Brain pericyte (primary cell): ENCODE results near the gene ELF2.
"Not testable (repeated sequence)": the region's sequence is repeated elsewhere in the genome, so short reads cannot be mapped to it uniquely, and the experiment has no call there.

Experiments
- DNase-seq: peaks from one replicate; pipeline ENCODE4 v3.0.0-alpha.2; 2012; ENCODE audit warnings: low read depth, low spot score

The ELF2 gene

GRCh38 chr4:139144911-139145551 lies 32.0 kb downstream of the ELF2 start:
- no peak for DNase-seq

DNA sequence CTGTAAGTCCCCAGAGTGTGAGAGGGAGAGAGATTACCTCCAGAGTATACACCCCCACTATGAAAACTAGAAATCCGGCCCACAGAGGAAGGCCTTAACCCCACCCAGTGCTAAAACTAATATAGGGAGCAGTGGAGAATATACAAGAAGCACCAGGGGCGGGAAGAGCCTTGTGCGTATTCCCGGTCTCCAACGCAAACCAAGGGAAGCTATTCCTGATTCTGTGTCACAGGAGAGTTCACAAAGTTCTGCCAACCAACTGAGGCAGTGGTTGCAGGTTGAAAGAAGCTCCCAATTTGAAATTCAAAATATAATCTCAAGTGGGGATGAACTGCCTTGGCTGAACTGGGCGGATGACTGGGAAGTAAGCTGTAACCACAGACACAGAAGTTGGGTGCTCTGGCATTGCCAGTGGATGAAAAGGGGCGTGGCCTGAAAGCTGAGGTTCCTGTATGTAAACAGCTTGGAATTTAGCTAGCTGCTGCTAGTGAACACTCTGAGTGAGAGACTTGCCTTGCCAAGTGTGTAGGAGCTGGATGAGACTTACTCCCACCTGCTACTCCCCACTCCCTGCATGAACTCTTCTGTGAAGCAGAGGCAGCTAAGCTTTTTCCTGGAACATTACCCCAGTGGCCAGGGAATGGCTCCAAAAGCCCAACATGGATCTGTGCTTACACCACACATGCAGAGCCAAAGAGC lies 32.7 kb downstream of the ELF2 start:
- DNase-seq = no peak

DNA sequence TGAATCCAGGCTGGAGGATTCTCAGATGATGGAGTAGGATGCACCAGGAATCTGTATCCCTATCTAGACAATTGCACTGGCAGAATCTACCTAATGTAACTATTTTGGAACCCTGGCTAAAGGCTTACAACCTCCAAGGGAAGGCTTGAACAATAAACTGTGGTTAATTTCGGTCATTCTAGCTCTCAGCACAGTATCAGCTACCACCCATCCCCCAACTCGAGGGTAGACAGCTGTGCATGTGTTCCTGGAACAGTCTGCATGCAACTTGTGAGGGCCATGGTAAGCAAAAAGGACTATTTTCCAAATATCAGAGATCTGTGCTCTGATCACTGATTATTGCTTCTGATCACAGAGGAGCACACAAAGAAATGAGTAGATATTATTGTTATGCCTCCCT lies 34.0 kb downstream of the ELF2 start:
- no peak for DNase-seq

- DNase-seq = no peak
These were observed 34.9 kb downstream of the ELF2 start for GRCh38 chr4:139142087-139142486.

GRCh38 chr4:139137763-139138162 lies 39.3 kb downstream of the ELF2 start:
- no peak for DNase-seq

- no peak for DNase-seq
These were observed 42.6 kb downstream of the ELF2 start for GRCh38 chr4:139134403-139134802.

- DNase-seq = no peak
These were observed 45.7 kb downstream of the ELF2 start for GRCh38 chr4:139131209-139131870.

DNA sequence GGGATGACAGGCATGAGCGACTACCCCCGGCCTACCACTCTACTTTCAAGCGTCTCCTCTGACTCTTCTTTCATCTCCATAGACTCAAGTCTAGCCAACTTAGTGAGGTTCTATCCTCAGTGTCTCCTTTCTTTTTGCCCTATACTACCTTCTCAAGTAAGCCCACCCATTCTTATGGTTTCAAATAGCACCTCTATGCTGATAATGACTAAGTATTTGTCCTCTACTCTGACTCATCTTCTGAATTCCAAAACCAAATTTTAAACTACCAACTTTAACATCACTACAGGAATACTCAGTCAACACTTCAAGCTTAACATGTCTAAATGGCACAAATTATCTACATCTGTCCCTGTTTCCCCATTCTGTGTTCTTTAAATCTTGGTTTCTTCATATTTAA lies 47.8 kb downstream of the ELF2 start:
- DNase-seq = no peak

DNA sequence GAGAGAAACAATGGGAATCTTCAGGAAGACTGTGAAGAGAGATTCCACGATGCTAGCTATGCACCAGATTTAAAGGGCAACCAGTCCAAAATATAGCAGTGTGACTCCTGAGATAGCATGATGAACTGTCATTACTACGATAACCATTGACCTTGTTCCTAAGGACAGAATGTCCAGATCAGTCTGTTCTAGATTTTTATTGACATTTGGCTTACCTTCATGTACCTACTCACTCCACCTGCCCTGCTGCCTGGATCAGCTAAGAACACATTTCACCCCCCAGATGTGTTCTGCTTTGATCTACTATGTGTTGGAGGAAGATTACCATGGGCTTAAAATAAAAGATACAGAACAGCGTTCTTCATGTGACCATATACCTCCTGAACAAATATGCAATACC lies 50.1 kb downstream of the ELF2 start:
- DNase-seq = no peak

DNA sequence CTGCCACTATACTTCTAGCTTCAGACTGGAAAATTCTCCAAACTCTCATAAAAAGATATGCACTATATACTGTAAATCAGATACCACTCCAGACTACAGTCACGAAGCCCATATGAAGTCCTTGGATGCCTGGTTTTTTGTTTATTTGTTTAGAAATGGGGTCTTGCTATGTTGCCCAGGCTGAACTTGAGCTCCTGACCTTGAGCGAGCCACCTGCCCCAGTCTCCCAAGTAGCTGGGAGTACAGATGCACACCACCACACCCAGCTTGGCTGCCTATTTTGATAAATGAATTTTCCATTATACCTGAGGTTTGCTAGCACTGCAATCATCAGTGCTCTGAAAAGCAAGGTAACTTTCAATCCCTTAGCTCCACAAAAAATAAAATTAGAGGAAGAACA lies 53.1 kb downstream of the ELF2 start:
- no peak for DNase-seq

- DNase-seq = no peak
These were observed 58.7 kb downstream of the ELF2 start for GRCh38 chr4:139118365-139118764.

- DNase-seq = no peak
These were observed 61.8 kb downstream of the ELF2 start for GRCh38 chr4:139115226-139115625.

- not testable (repeated sequence) for DNase-seq
These were observed 62.2 kb downstream of the ELF2 start for GRCh38 chr4:139114795-139115194.

- DNase-seq = no peak
These were observed 64.4 kb downstream of the ELF2 start for GRCh38 chr4:139112650-139113049.

DNA sequence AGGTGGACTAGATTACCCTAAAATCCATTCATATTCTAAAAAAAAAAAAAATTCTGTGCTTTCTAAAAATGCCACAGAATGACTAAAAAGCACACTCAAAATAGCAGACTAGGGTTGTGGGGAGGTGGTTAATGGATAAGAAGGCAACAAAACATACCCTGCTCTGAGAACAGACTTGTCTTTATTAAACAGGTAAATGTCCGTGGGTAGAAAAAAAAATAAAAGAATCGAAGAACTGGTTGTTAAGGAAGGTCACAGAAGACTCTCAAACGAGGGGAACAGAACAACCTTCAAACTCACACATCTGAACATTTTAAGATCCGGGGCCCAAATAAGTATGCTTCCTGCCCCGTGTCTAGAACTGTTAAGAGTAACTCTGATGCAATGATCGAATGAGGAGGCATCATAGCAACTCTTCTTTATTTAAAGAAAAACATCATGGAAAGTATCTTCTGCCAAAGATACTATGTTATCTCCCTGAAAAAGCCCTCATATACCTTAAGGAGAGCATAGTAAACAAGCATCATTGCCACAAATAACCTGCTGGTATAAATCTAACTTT lies 68.4 kb downstream of the ELF2 start:
- no peak for DNase-seq

DNA sequence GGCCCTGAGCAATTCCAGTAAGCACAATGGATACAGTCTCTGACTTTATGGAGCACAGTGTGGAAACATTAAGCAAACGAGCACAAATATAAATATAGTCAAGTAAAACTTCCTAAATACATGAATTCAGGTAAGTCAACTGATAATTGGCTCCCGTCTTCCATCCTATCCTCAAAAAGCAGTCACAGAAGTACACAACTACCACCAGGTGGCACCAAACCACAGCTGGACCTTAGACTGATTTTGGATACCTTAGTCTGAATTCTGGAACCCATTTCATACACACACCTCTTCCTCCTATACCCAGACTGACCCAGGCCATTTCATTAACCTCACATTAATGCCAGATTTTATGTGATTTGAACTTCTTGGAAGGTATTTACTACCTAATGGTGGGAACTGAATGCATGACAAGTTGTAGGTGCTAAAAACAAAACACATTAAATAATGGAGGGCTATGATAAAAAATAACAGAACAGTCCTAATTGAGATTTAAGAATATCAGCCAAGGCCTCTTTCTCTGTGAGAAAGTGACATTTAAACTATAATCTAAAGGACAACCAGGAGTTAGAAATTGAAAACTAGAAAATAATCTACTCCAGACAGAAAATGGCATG lies 77.5 kb downstream of the ELF2 start:
- peak; percentile 37 for DNase-seq

GRCh38 chr4:139092271-139092670 lies 84.7 kb downstream of the ELF2 start:
- no peak for DNase-seq

GRCh38 chr4:139085141-139085540 lies 91.9 kb downstream of the ELF2 start:
- no peak for DNase-seq

DNA sequence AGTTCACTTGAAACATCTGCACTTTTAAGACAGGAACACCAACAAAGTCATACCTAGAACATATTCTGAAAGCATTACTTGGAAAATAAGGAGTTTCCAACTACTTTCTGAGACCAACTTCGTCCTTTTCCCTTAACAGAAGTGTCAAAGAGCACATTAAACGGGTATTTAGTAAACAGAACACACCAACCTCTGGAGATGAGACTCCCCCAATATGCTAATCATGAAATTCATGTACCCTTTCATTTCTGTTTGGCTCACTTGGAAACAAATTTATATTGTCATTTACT lies 92.3 kb downstream of the ELF2 start:
- no peak for DNase-seq

DNA sequence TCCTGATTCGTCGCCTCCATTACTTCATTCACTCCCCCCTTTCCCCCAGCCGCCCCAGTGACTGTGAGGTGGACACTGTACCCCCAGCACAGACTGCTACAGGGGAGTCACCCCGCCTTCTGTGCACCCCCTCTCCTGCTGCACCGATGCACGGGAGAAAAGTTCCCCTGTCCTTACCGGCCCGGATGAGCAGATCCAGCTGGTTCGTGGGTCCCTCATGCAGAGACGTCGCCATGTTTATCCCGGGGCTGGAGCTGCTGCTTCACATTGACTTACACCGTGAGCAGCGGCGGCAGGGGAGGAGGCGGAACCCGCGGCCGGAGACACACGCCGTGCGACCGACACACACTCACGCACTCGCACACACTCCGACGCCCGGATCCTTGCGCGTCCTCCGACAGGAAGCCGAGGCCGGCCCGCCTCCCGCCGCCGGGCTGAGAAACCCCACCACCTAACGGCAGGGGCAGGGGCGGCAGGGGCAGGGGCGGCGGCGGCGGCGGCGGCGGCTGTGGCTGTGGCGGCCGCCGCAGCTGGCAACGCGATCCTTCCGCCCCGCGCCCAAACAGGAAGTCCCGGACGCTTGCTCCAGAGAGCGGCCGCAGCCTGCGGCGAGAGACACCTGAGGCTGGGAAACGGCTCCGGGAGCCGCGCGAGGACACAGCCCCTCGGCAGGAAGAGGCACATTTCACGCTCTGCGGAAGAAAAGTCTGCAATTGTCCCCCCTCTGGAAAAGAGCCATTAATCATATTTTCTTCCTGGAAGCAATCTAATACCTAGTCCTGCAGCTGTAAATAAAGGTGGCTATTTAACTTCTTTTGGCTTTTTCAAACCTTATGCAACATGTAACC lies 92.8 kb downstream of the ELF2 start:
- DNase-seq = peak; percentile 72

DNA sequence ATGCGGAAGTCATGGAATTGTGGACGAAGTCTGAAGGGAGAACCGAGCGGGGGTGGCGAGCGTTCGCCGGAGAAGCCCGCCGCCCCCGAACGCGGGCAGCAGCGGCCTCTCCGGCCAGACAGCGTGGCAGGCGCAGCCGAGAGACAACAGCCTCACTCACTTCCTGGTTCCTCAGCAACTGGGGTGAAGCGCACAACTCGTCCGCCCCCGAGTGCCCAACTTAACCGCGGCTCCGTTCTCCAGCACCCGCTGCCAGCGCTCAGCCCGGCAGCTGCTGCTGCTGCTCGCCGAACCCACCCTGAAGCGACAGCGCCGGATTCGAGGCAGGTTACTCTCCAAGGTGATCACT lies 93.4 kb downstream of the ELF2 start:
- DNase-seq = no peak
